T1000 (cell line): Measurements from ENCODE around the gene IRF3.
"Not testable (repeated sequence)": the region's sequence is repeated elsewhere in the genome, so short reads cannot be mapped to it uniquely, and the experiment has no call there.

Experiments
- DNase-seq: peaks from one replicate; lab custom pipeline; 2025; ENCODE audit warnings: mixed read lengths; lab: John Stamatoyannopoulos, UW

The IRF3 gene

DNA sequence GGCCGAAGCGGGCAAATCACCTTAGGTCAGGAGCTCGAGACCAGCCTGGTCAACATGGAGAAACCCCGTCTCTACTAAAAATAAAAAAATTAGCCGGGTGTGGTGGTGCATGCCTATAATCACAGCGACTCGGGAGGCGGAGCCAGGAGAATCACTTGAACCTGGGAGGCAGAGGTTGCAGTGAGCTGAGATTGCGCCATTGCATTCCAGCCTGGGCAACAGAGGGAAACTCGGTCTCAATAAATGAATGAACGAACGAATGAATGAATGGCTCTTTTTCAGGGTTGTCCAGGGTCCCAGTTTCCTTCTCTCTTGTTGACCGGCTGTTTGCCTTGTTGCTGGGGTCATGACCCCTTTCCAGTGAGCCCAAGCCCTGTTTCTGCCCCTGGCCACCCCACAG lies 47.8 kb downstream of the IRF3 start:
- not testable (repeated sequence) for DNase-seq

- no peak for DNase-seq
Observed at GRCh38 chr19:49616945-49617344, 48.7 kb downstream of the IRF3 start.

DNA sequence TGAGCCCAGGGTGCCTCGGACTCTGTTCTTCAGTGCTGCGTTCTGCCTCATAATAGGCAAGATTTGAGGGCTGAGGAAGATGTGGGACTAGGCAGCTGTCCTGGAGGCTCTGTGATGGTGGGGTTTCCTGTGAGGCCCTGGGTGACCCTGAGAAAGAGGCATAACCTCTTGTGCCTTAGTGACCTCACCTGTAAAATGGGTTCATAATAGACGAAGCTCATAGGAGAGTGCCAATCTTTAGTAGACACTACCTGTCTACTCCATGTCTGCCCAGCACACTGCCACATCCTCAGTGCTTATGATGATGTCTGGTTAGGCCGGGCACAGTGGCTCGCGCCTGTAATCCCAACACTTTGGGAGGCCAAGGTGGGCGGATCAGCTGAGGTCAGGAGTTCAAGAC lies 49.1 kb downstream of the IRF3 start:
- DNase-seq = no peak

GRCh38 chr19:49615861-49616260 lies 49.8 kb downstream of the IRF3 start:
- no peak for DNase-seq

DNA sequence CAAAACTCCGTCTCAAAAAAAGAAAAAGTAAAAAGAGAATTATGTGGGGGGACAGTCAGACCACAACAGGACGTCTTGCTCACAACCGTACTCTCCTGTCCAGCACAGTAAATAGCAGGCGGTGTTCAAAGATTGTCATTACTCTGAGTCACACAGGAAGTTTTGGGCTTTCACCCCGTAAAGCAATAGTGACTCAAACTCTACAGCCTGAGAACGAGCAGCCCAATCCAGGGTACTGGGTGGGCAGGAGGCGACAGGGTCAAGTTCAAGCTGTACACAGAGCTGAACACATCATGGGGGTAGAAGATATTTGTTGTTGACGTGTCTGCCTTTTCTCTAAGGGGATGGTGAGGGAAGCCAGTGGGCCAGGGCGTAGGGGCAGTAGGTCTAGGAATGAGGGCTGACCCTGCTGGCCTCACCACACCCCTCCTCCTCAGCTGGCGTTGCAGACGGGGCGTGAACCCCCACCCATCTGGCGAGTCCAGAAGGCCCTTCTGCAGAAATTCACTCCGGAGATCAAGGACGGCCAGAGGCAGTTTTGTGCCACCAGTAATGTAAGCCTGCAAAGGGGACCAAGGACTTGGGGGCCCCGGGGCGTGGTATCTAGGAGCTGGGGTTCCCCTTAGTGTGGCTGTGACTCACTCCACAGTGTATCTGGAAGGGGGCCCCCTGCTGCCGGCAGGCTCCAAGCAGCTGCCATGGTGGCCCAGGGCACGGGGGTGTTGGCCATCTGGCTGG lies 51.4 kb downstream of the IRF3 start:
- DNase-seq = peak; percentile 45

DNA sequence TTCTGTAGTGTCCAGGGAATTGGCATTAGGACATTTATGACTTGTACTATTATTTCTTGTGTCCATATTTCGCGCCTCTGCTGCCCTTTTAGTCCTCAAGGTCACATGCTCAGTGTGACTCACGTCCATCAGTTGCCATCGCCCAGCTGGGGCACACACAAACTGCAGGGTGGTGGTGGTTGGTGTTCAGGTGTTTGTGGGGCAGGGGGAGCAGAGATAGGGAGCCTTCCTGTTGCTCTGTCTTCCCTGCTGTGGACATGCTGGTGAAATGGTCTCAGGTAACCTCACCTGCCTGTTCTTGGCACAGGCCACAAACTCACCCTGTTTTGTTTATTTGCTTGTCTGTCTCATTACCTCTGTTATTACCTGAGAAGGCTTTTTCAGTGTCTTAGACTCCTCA lies 52.3 kb downstream of the IRF3 start:
- no peak for DNase-seq
